Upper lobe of right lung (tissue), 1 donor: ENCODE measurements around the gene CASP14. TPM values are rescaled to one million over a fixed set of nuclear protein-coding genes. Genes with fewer than 3 reads are reported as not detected.

ENCODE experiments used
- ATAC-seq: fragments of 200-7000 bp; cut with Tn5 transposase; one replicate; pipeline ENCODE4 v1.9.1; 2020; ENCODE audit warnings: mild to moderate bottlenecking, moderate library complexity
- DNase-seq: peaks from one replicate; pipeline ENCODE4 v3.0.0-alpha.2; 2020
- H3K27ac ChIP-seq: fragments of 200-600 bp; one replicate; pipeline ENCODE4 v1.8.0; 2022
- H3K27me3 ChIP-seq: fragments of 200-600 bp; one replicate; pipeline ENCODE4 v1.8.0; 2022; ENCODE audit warnings: mild to moderate bottlenecking
- H3K36me3 ChIP-seq: fragments of 200-600 bp; one replicate; pipeline ENCODE4 v1.8.0; 2022
- H3K4me1 ChIP-seq: fragments of 200-600 bp; one replicate; pipeline ENCODE4 v1.8.0; 2022
- H3K4me3 ChIP-seq: fragments of 200-600 bp; one replicate; pipeline ENCODE4 v1.8.0; 2022; ENCODE audit warnings: mild to moderate bottlenecking
- H3K9me3 ChIP-seq: fragments of 200-600 bp; one replicate; pipeline ENCODE4 v1.8.0; 2022
- intact Hi-C: fragments of 100-400 bp; cut with DNase I; formaldehyde crosslinking; loops from one replicate; pipeline ENCODE4 v1.11.0; 2022
- total RNA-seq: library from RNA; stranded (reverse); fragmentation: NEBNext Ultra II Directional; extraction: Animal tissue kit (Norgen Biotek cat#: 25700); gene quantifications from one replicate; pipeline ENCODE4 v1.2.1, GENCODE V29; 2021
- TF ChIP-seq, protein P1 (sequence below): fragments of 200-600 bp; IDR thresholded peaks from one replicate; pipeline ENCODE4 v1.8.0; 2022; ENCODE audit warnings: antibody characterized with exemption
- donor health status: DM: no; HTN: yes; CAD: no; lungs with severe emphysema.

CASP14 gene
- total RNA-seq, 1 donor from 2014 or later: not detected

DNA sequence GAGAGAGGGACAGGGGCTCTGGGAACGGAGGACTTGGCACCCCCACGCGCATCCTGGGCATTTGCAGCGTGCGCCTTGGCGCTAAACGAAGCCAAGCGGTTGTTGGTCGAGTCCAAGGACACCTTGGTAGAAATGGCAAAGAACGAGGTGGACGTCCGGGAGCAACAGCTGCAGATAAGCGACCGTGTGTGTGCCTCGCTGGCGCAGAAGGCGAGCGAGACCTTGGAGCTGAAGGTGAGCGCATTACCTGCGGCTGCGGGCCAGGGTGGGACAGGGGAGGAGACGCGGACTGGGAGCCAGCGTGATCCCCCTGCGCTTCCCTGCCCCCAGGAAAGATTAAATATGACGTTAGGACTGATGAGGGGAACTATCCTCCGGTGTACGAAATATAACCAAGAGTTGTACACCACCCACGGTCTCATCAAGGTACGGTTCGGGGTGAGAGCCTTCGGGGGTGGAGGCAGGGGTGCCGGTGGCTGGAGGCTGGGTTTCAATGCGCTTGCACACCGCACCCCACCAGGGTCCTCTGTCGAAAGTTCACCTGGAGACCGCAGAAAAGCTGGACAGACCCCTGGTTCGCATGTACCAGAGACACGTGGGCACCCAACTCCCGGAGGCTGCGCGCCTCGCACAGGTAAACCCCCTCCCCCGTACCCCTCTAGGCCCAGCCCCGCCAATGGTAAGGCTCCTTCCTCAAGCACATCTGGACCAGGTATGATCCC lies 27.8 kb upstream of the CASP14 start:
- Histone ChIP-seq H3K4me1 (no peaks in the 10 kb centered on the region), H3K27me3 (peaks cover 8% of the 10 kb centered on the region), H3K36me3 (no peaks in the 10 kb centered on the region), H3K9me3 (no peaks in the 10 kb centered on the region), H3K27ac (no peak overlapping the region), H3K4me3 (no peak overlapping the region)
- DNase-seq: no peak
- intact Hi-C loops: no loop called here
- TF ChIP-seq, protein P1, sequence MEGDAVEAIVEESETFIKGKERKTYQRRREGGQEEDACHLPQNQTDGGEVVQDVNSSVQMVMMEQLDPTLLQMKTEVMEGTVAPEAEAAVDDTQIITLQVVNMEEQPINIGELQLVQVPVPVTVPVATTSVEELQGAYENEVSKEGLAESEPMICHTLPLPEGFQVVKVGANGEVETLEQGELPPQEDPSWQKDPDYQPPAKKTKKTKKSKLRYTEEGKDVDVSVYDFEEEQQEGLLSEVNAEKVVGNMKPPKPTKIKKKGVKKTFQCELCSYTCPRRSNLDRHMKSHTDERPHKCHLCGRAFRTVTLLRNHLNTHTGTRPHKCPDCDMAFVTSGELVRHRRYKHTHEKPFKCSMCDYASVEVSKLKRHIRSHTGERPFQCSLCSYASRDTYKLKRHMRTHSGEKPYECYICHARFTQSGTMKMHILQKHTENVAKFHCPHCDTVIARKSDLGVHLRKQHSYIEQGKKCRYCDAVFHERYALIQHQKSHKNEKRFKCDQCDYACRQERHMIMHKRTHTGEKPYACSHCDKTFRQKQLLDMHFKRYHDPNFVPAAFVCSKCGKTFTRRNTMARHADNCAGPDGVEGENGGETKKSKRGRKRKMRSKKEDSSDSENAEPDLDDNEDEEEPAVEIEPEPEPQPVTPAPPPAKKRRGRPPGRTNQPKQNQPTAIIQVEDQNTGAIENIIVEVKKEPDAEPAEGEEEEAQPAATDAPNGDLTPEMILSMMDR: no peak
- ATAC-seq: no peak

DNA sequence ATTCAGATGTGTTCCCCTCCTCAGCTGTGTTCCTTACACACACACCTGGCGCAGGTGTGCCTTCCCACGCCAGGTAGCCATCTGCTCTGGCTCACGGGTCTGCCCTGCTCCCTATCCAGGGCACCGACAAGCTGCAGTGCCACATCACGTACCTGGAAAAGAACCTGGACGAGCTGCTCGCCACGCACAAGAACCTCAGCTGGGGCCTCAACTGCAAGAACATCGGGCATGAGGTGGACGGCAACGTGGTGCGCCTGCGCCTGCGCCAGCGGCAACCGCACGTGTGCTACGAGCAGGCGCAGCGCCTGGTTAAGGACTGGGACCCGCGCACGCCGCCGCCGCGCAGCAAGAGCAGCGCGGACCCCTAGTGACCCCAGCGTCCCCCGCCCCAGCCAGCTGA lies 26.5 kb upstream of the CASP14 start:
- ATAC-seq (no peak), DNase-seq (no peak)
- Histone ChIP-seq H3K36me3 (no peaks in the 10 kb centered on the region), H3K4me1 (no peaks in the 10 kb centered on the region), H3K4me3 (no peak overlapping the region), H3K27me3 (peaks cover 8% of the 10 kb centered on the region), H3K27ac (no peak overlapping the region), H3K9me3 (no peaks in the 10 kb centered on the region)
- intact Hi-C loops: no loop called here
- TF ChIP-seq, protein P1: no peak

DNA sequence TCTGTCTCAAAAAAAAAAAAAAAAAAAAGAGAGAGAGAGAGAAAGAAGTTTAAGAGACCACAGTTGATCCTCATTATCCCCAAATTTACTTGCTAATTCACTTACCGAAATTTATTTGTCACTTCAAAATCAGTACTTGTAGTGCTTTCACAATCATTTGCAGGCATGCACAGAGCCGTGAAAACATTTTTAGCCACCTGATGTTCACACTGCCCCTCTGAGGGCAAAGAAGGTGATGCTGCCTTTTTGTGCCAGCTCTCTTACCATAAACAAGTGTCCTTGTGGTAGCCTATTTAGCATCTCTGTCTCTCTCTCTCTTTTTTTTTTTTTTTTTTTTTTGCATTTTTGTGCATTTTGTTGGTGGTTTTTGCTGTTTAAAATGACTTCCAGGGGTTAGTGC lies 24.1 kb upstream of the CASP14 start:
- Histone ChIP-seq H3K4me3 (no peak overlapping the region), H3K9me3 (no peaks in the 10 kb centered on the region), H3K27me3 (peaks cover 8% of the 10 kb centered on the region), H3K27ac (no peak overlapping the region), H3K36me3 (no peaks in the 10 kb centered on the region), H3K4me1 (no peaks in the 10 kb centered on the region)
- TF ChIP-seq, protein P1: no peak
- intact Hi-C loops: no loop called here
- no peak for DNase-seq
- no peak for ATAC-seq

DNA sequence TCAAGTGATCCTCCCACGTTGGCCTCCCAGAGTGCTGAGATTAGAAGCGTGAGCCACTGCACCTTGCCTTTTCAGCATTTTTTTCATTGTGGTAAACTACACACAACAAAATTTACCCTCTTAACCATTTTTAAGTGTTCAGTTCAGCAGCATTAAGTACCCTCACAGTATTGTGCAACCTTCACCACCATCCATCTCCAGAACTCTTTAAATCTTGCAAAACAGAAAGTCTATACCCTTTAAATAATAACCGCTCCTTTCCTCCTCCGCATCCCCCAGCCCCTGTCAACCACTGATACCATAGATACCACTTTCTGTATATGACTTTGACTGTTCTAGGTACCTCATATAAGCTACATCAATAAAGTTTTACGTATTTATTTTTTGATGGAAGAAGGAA lies 20.8 kb upstream of the CASP14 start:
- ATAC-seq (peak; percentile 21), DNase-seq (no peak)
- Histone ChIP-seq H3K9me3 (no peaks in the 10 kb centered on the region), H3K27ac (no peak overlapping the region), H3K4me1 (no peaks in the 10 kb centered on the region), H3K4me3 (no peak overlapping the region), H3K27me3 (no peaks in the 10 kb centered on the region), H3K36me3 (no peaks in the 10 kb centered on the region)
- TF ChIP-seq, protein P1: no peak
- intact Hi-C loops: no loop called here

DNA sequence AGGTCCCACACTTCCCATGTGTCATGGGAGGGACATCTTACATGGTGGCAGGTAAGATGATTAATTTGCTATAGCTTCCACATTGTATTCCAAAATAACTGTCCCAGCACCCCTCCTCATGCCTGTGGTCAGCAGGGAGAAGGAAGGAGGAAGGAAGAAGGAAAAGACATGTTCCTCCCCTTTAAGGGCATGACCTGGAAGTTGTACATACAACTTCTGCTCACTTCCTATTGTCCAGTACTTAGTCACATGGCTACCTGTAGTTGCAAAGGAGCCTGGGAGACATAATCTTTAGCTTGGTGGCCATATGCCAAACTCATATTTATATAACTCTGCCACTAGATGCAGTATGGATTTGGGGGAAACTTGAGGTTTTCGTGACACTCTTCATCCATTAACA lies 17.6 kb upstream of the CASP14 start:
- TF ChIP-seq, protein P1: no peak
- H3K4me3 ChIP-seq: no peak overlapping the region
- no peak overlapping the region for H3K27ac ChIP-seq
- intact Hi-C loops: no loop called here
- ATAC-seq (no peak), DNase-seq (no peak)
- H3K36me3 ChIP-seq: no peaks in the 10 kb centered on the region
- no peaks in the 10 kb centered on the region for H3K4me1 ChIP-seq
- peaks cover 4% of the 10 kb centered on the region for H3K27me3 ChIP-seq
- H3K9me3 ChIP-seq: no peaks in the 10 kb centered on the region
